SK-N-SH (cell line): ENCODE measurements around the gene NCAM2.

Experiments used
- POLR2AphosphoS5 ChIP-seq: IDR thresholded peaks from 2 replicates; pipeline ENCODE4 v1.6.1; 2012; ENCODE audit warnings: low read depth, low read length
- RCOR1 ChIP-seq: fragments of 150-350 bp; IDR thresholded peaks from 2 replicates; pipeline ENCODE4 v1.6.1; 2017; ENCODE audit warnings: antibody characterized with exemption, low read length
- SIN3A ChIP-seq: IDR thresholded peaks from 2 replicates; pipeline ENCODE4 v1.6.1; 2012; ENCODE audit warnings: low read depth, mild to moderate bottlenecking, low read length, moderate library complexity, borderline replicate concordance
- TAF1 ChIP-seq: IDR thresholded peaks from 2 replicates; pipeline ENCODE4 v1.6.1; 2012; ENCODE audit warnings: low read depth, mild to moderate bottlenecking, low read length, moderate library complexity, borderline replicate concordance
- TCF12 ChIP-seq: IDR thresholded peaks from 2 replicates; pipeline ENCODE4 v1.4.0; 2012
- TF ChIP-seq, protein P1 (sequence below): fragments of 200-600 bp; sonication (generic); IDR thresholded peaks from 2 replicates; pipeline ENCODE4 v1.6.1; 2017; ENCODE audit warnings: antibody characterized with exemption, mild to moderate bottlenecking, moderate library complexity

DNA sequence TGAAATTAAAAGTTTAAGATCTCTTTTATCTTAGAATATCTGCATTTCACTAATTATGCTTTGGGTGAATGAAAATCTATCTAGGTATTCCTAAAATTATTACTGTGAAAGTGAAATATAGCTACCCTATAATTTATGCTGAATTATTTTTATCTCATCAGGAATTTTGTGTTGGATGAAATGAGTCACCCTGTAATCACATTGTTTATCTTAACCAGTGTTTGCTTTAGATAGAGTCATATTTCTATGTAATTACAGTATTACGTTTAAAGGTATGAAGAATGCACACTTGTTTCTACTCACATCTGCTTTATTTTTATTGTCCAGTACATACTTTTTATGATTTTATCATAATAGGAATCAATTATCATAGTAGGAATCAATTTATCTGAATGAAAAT is 249.2 kb downstream of the NCAM2 start:
- no peak for TF ChIP-seq TAF1
- TF ChIP-seq POLR2AphosphoS5, result no peak
- no peak for TF ChIP-seq TCF12
- TF ChIP-seq, protein P1, sequence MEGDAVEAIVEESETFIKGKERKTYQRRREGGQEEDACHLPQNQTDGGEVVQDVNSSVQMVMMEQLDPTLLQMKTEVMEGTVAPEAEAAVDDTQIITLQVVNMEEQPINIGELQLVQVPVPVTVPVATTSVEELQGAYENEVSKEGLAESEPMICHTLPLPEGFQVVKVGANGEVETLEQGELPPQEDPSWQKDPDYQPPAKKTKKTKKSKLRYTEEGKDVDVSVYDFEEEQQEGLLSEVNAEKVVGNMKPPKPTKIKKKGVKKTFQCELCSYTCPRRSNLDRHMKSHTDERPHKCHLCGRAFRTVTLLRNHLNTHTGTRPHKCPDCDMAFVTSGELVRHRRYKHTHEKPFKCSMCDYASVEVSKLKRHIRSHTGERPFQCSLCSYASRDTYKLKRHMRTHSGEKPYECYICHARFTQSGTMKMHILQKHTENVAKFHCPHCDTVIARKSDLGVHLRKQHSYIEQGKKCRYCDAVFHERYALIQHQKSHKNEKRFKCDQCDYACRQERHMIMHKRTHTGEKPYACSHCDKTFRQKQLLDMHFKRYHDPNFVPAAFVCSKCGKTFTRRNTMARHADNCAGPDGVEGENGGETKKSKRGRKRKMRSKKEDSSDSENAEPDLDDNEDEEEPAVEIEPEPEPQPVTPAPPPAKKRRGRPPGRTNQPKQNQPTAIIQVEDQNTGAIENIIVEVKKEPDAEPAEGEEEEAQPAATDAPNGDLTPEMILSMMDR, result no peak
- TF ChIP-seq SIN3A, result no peak
- TF ChIP-seq RCOR1, result no peak
